HepG2 (cell line): ENCODE measurements around the gene ODAD4. TPM values are rescaled to one million over a fixed set of nuclear protein-coding genes. Genes with fewer than 3 reads are reported as not detected.

ENCODE experiments used
- DNMT1 ChIP-seq: sonication (generic); formaldehyde crosslinking; IDR thresholded peaks from 2 replicates; pipeline ENCODE4 v1.5.1; 2020; ENCODE audit warnings: mild to moderate bottlenecking, missing genetic modification reagents
- ELF1 ChIP-seq: sonication (generic); formaldehyde crosslinking; IDR thresholded peaks from 2 replicates; pipeline ENCODE4 v1.4.0; 2020; ENCODE audit warnings: missing genetic modification reagents
- FIP1L1 ChIP-seq: fragments of 200-400 bp; formaldehyde crosslinking; IDR thresholded peaks from 2 replicates; pipeline ENCODE4 v1.6.1; 2018; ENCODE audit warnings: low read depth, mild to moderate bottlenecking, low read length, moderate library complexity, borderline replicate concordance; ENCODE audit not compliant: insufficient read depth
- HNF4A ChIP-seq: sonication (generic); formaldehyde crosslinking; IDR thresholded peaks from 2 replicates; pipeline ENCODE4 v1.4.0; 2020; ENCODE audit warnings: missing genetic modification reagents
- KAT8 ChIP-seq: IDR thresholded peaks from 2 replicates; pipeline ENCODE4 v1.6.1; 2016; ENCODE audit warnings: missing genetic modification reagents, missing compliant biosample characterization
- KDM4B ChIP-seq: sonication (generic); formaldehyde crosslinking; IDR thresholded peaks from 2 replicates; pipeline ENCODE4 v1.4.0; 2020; ENCODE audit warnings: missing genetic modification reagents
- MED8 ChIP-seq: sonication (generic); formaldehyde crosslinking; IDR thresholded peaks from 2 replicates; pipeline ENCODE4 v1.8.1; 2023; ENCODE audit warnings: mild to moderate bottlenecking, missing genetic modification reagents; ENCODE audit not compliant: insufficient replicate concordance
- MIER3 ChIP-seq: IDR thresholded peaks from 2 replicates; pipeline ENCODE4 v1.6.1; 2016; ENCODE audit warnings: missing compliant biosample characterization, borderline replicate concordance
- MTA1 ChIP-seq: sonication (generic); formaldehyde crosslinking; IDR thresholded peaks from 2 replicates; pipeline ENCODE4 v1.4.0; 2020; ENCODE audit warnings: missing genetic modification reagents, mild to moderate bottlenecking, borderline replicate concordance
- NFE2L2 ChIP-seq: fragments of 150-350 bp; IDR thresholded peaks from 2 replicates; pipeline ENCODE4 v1.6.1; 2014; ENCODE audit warnings: low read length
- TSC22D2 ChIP-seq: sonication (generic); formaldehyde crosslinking; IDR thresholded peaks from 2 replicates; pipeline ENCODE4 v1.5.1; 2020; ENCODE audit warnings: missing genetic modification reagents, mild to moderate bottlenecking, borderline replicate concordance
- ZFP90 ChIP-seq: sonication (generic); formaldehyde crosslinking; IDR thresholded peaks from 2 replicates; pipeline ENCODE4 v1.8.0; 2022; ENCODE audit warnings: missing genetic modification reagents, mild to moderate bottlenecking, inconsistent platforms, borderline replicate concordance
- ZHX2 ChIP-seq, 2 experiments: sonication (generic) in 1 of 2; formaldehyde crosslinking in 1 of 2; IDR thresholded peaks; 2 replicates each; pipeline versions ENCODE4 v1.6.1 to v1.9.0; 2014 to 2022; ENCODE audit warnings: antibody characterized with exemption in 1 of 2, borderline replicate concordance in 1 of 2, inconsistent platforms in 1 of 2, low read depth in 1 of 2, missing genetic modification reagents in 1 of 2
- ZKSCAN8 ChIP-seq: IDR thresholded peaks from 2 replicates; pipeline ENCODE4 v1.6.1; 2016; ENCODE audit warnings: borderline replicate concordance, missing genetic modification reagents, missing compliant biosample characterization
- ZNF264 ChIP-seq: sonication (generic); formaldehyde crosslinking; IDR thresholded peaks from 2 replicates; pipeline ENCODE4 v1.4.0; 2020; ENCODE audit warnings: missing genetic modification reagents
- ZNF317 ChIP-seq: sonication (generic); formaldehyde crosslinking; IDR thresholded peaks from 2 replicates; pipeline ENCODE4 v1.5.0; 2020; ENCODE audit warnings: mild to moderate bottlenecking, missing genetic modification reagents
- ZNF331 ChIP-seq: sonication (generic); formaldehyde crosslinking; IDR thresholded peaks from 2 replicates; pipeline ENCODE4 v1.4.0; 2020; ENCODE audit warnings: missing genetic modification reagents
- ZNF350 ChIP-seq: sonication (generic); formaldehyde crosslinking; IDR thresholded peaks from 2 replicates; pipeline ENCODE4 v1.4.0; 2020; ENCODE audit warnings: mild to moderate bottlenecking, low read depth, missing genetic modification reagents, borderline replicate concordance
- ZNF354B ChIP-seq: sonication (generic); formaldehyde crosslinking; IDR thresholded peaks from 2 replicates; pipeline ENCODE4 v1.8.0; 2022; ENCODE audit warnings: mild to moderate bottlenecking, missing genetic modification reagents
- ZNF615 ChIP-seq: sonication (generic); formaldehyde crosslinking; IDR thresholded peaks from 2 replicates; pipeline ENCODE4 v1.5.0; 2020; ENCODE audit warnings: mild to moderate bottlenecking, missing genetic modification reagents, borderline replicate concordance
- ZNF629 ChIP-seq: sonication (generic); formaldehyde crosslinking; conservative IDR thresholded peaks from 2 replicates; pipeline ENCODE4 v1.5.0; 2020; ENCODE audit warnings: missing genetic modification reagents
- ZNF709 ChIP-seq: sonication (generic); formaldehyde crosslinking; IDR thresholded peaks from 2 replicates; pipeline ENCODE4 v1.5.0; 2020; ENCODE audit warnings: mild to moderate bottlenecking, missing genetic modification reagents
- polyA plus RNA-seq, 8 experiments: library from polyadenylated mRNA; depleted of rRNA in 3 of 8; stranded (reverse) in 7 of 8; unstranded in 1 of 8; fragments of >200 nt; fragmentation: Illumina TruSeq in 4 of 8; extraction: Trizol in 4 of 8; gene quantifications; 2 replicates each; pipeline versions ENCODE4 v1.2.1 to v1.2.3, GENCODE V29; 2011 to 2016; ENCODE audit warnings: low read depth in 4 of 8, missing spikeins in 1 of 8, mixed read lengths in 1 of 8; ENCODE audit not compliant: insufficient read depth in 1 of 8
- total RNA-seq, 5 experiments: library from RNA; depleted of rRNA; stranded (reverse); fragments of >200 nt; fragmentation: Illumina TruSeq; extraction: Trizol; gene quantifications; 2 replicates each; pipeline ENCODE4 v1.2.3, GENCODE V29; 2016; ENCODE audit warnings: low read depth in 1 of 5
- TF ChIP-seq, protein P1 (sequence below): IDR thresholded peaks from 2 replicates; pipeline ENCODE4 v1.6.1; 2016; ENCODE audit warnings: missing genetic modification reagents, missing compliant biosample characterization

ODAD4 gene
- total and polyA plus RNA-seq, 2 of the 13 experiments (the other 11 are each of a cell fraction or from before 2014, with no cell fraction given): 0.48 to 0.53 TPM

GRCh38 chr17:41957031-41957868 lies 26.8 kb downstream of the ODAD4 start (continued):
- TF ChIP-seq ZNF354B (CRISPR knock-in tag) (no peak; the same call in 1 of the 2 replicates), ZKSCAN8 (CRISPR knock-in tag) (peak; percentile 37; the same call in 1 of the 2 replicates), FIP1L1 (no peak), ZHX2 (IDR thresholded peaks at IDR 0.05; ENCODE audit: low read depth) (no peak), ZHX2 (CRISPR knock-in tag; IDR thresholded peaks at IDR 0.05; ENCODE audit: borderline replicate concordance) (peak; percentile 87; the same call in 1 of the 2 replicates), MIER3 (peak; percentile 37; the same call in 1 of the 2 replicates), ELF1 (CRISPR knock-in tag) (peak; percentile 66), ZNF264 (CRISPR knock-in tag) (0 out of 2 replicates have a peak, but pooled peaks have one; percentile 24), ZFP90 (CRISPR knock-in tag) (0 out of 2 replicates have a peak, but pooled peaks have one; percentile 28), ZNF331 (CRISPR knock-in tag) (peak; percentile 39; the same call in 1 of the 2 replicates), MTA1 (CRISPR knock-in tag) (0 out of 2 replicates have a peak, but pooled peaks have one; percentile 33), MED8 (CRISPR knock-in tag) (peak; percentile 66), TSC22D2 (CRISPR knock-in tag) (0 out of 2 replicates have a peak, but pooled peaks have one; percentile 20), KDM4B (CRISPR knock-in tag) (0 out of 2 replicates have a peak, but pooled peaks have one; percentile 40), ZNF709 (CRISPR knock-in tag) (peak; percentile 43; the same call in 1 of the 2 replicates), ZNF615 (CRISPR knock-in tag) (no peak), ZNF629 (CRISPR knock-in tag) (no peak; the same call in none of the 2 replicates), DNMT1 (no peak), ZNF317 (0 out of 2 replicates have a peak, but pooled peaks have one; percentile 26), KAT8 (CRISPR knock-in tag) (peak; percentile 79), ZNF350 (CRISPR knock-in tag) (no peak), NFE2L2 (no peak), HNF4A (CRISPR knock-in tag) (peak; percentile 71)
- TF ChIP-seq, protein P1, sequence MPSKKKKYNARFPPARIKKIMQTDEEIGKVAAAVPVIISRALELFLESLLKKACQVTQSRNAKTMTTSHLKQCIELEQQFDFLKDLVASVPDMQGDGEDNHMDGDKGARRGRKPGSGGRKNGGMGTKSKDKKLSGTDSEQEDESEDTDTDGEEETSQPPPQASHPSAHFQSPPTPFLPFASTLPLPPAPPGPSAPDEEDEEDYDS (CRISPR knock-in tag): peak; percentile 61; the same call in 1 of the 2 replicates
